Measurements from ENCODE around the gene TANC2.

DNA sequence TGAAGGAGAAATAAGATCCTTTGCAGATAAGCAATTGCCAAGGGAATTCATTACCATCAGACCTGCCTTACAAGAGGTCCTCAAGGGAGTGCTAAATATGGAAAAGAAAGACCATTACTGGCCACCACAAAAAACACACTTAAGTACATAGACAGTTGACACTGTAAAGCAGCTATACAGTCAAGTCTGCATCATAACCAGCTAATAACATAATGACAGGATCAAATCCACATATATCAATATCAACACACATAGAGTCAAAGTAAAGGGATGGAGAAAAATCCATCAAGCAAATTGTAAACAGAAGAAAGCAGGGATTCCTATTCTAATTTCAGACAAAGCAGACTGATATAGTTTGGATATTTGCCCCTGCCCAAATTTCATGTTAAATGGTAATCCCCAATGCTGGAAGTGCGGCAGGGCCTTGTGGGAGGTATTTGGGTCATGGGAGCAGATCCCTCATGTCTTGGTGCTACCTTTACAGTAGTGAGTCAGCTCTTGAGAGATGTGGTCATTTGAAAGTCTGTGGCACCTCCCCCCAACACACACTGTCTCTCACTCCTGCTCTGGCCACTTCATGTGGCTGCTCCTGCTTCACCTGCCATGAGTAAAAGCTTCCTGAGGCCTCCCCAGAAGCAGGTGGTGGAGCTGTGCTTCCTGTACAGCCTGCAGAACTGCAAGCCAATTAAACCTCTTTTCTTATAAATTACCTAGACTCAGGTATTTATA is 32.8 kb downstream of the TANC2 start:
- TF ChIP-seq, protein P1, sequence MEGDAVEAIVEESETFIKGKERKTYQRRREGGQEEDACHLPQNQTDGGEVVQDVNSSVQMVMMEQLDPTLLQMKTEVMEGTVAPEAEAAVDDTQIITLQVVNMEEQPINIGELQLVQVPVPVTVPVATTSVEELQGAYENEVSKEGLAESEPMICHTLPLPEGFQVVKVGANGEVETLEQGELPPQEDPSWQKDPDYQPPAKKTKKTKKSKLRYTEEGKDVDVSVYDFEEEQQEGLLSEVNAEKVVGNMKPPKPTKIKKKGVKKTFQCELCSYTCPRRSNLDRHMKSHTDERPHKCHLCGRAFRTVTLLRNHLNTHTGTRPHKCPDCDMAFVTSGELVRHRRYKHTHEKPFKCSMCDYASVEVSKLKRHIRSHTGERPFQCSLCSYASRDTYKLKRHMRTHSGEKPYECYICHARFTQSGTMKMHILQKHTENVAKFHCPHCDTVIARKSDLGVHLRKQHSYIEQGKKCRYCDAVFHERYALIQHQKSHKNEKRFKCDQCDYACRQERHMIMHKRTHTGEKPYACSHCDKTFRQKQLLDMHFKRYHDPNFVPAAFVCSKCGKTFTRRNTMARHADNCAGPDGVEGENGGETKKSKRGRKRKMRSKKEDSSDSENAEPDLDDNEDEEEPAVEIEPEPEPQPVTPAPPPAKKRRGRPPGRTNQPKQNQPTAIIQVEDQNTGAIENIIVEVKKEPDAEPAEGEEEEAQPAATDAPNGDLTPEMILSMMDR (IDR thresholded peaks at IDR 0.05), result no peak
- TF ChIP-seq POLR2A (IDR thresholded peaks at IDR 0.05) (no peak), POLR2AphosphoS5 (IDR thresholded peaks at IDR 0.05) (no peak)

Measured in gastroesophageal sphincter (tissue), 3 donors.